Motor neuron (in vitro differentiated cells): ENCODE measurements around the gene RPS6KA2. TPM values are rescaled to one million over a fixed set of nuclear protein-coding genes. Genes with fewer than 3 reads are reported as not detected.

ENCODE experiments used
- ATAC-seq, 8 experiments: fragments of 200-7000 bp; cut with Tn5 transposase; replicated peaks in 6 of 8; 2 replicates each; pipeline ENCODE4 v1.8.0; 2021; ENCODE audit warnings: mild to moderate bottlenecking in 8 of 8, moderate library complexity in 8 of 8
- H3K27ac ChIP-seq, 2 donors: fragments of 250-450 bp; sonication (Bioruptor Pico); 2 replicates each; pipeline ENCODE4 v1.9.0; 2021; ENCODE audit warnings: antibody characterized with exemption in 2 of 2, mild to moderate bottlenecking in 2 of 2, moderate library complexity in 1 of 2
- H3K4me1 ChIP-seq, 2 donors: fragments of 250-450 bp; sonication (Bioruptor Pico); replicated peaks in 1 of 2; 2 replicates each; pipeline ENCODE4 v1.6.1; 2021; ENCODE audit warnings: antibody characterized with exemption in 2 of 2, mild to moderate bottlenecking in 2 of 2, moderate library complexity in 1 of 2
- H3K4me3 ChIP-seq, 5 donors: fragments of 250-450 bp; sonication (Bioruptor Pico); 2 replicates each; pipeline ENCODE4 v1.9.0; 2021; ENCODE audit warnings: antibody characterized with exemption in 5 of 5, mild to moderate bottlenecking in 5 of 5, moderate library complexity in 4 of 5
- WGBS, 10 experiments: fragments of 450-650 bp; shearing (Covaris generic); methylation state at CpG; one replicate each; pipeline ENCODE4 v1.0.0; 2022; 5-methylcytosine and 5-hydroxymethylcytosine counted together
- in situ Hi-C, 9 experiments: fragments of 400-800 bp; cut with MboI; loops; one replicate each; pipeline ENCODE4 v1.15.0; 2021; ENCODE audit warnings: low sequenced_read_pairs in 9 of 9, low pct_unique_long_range_greater_than_20kb in 2 of 9; ENCODE audit not compliant: unreplicated experiment in 9 of 9
- total RNA-seq, 8 experiments: library from RNA; unstranded; fragments of 300-600 nt; gene quantifications; 2 replicates each; pipeline versions ENCODE4 v1.2.3 to v1.2.4, GENCODE V29; 2022

RPS6KA2 gene
- total RNA-seq, 8 experiments from 2014 or later: 18.9 to 39.1 (median 24.7) TPM

DNA sequence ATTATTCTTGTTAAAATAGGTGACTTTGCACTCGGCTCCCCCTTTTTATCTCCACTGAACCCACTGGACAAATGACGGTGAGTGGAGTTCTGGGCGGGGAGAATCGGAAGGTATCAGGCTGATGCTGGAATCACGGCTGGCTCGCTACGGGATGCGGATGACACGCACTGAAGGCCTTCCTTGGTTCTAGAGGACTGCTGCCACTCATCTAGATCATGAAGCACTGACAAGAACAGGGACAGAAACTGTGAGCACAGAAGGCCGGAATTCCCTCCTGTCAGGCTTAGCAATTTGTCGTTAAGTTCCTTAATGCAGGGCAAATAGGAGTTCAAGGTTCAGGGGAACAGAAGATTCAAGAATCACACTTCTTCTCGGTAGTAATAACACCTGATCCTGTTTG is 154.4 kb downstream of the RPS6KA2 start:
- H3K4me1 ChIP-seq: no peaks in the 10 kb centered on the region
- no peak for ATAC-seq
- no peak overlapping the region for H3K4me3 ChIP-seq
- WGBS, 10 experiments: 80 to 96% (median 83%) methylated on average over 1 to 11 of the region's 12 CpGs; no CpG with 5 or more reads in 3 of the 10 experiments
- H3K27ac ChIP-seq: no peak overlapping the region
- in situ Hi-C loops: no loop called here

DNA sequence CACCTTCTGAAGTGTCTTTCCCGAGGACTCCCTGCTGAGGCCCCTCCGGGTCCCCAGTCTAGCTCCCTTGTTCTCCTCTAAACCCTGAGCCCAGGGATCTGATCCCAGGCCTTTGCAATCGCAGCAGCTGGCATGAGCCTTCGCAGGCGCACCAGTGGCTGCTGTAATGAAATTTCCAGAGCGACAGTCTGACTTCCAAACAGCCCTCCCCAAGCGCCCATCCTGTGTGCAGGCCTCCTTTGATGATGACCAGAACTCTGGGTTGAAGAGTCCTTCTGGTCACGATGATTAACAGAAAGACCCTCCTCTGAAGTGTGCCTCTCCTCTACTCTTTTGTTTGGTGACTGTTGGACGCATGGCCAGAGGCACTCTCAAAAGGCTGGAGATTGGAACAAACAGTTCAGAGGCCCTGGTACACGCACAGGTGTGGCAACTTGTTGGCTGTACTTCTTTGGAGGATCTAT is 155.2 kb downstream of the RPS6KA2 start:
- ATAC-seq: no peak
- H3K27ac ChIP-seq: no peak overlapping the region
- no peak overlapping the region for H3K4me3 ChIP-seq
- WGBS, 10 experiments: 66 to 97% (median 88%) methylated on average over 2 to 7 of the region's 10 CpGs; no CpG with 5 or more reads in 3 of the 10 experiments
- H3K4me1 ChIP-seq: no peaks in the 10 kb centered on the region
- in situ Hi-C loops: no loop called here

DNA sequence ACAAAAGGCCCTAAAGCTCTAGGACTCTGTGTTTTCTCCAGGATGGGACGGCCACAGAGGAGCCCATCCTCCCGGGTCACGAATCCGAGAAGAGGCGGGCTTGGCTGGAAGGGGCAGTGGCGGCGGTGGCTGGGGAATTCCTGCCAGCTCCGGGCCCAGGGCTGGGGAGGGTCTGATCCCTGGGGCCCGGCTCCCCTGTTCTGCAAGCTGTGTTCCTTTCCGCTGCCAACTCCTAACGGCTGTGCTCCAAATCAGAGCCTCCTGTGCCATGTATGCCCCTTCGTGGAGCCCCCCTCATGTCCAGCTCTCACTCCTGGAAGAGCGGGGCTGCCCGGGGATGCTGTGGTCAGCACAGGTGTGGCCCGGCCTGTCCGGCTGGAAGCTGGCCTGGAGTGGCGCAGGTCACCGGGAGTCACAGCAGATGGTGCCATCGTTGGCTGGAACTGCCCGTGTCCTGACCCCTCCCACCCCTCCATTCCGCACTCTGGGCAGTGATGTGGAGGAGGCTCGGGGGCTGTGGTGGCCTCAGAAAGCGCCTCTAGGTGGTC is 156.1 kb downstream of the RPS6KA2 start:
- in situ Hi-C loops: no loop called here

DNA sequence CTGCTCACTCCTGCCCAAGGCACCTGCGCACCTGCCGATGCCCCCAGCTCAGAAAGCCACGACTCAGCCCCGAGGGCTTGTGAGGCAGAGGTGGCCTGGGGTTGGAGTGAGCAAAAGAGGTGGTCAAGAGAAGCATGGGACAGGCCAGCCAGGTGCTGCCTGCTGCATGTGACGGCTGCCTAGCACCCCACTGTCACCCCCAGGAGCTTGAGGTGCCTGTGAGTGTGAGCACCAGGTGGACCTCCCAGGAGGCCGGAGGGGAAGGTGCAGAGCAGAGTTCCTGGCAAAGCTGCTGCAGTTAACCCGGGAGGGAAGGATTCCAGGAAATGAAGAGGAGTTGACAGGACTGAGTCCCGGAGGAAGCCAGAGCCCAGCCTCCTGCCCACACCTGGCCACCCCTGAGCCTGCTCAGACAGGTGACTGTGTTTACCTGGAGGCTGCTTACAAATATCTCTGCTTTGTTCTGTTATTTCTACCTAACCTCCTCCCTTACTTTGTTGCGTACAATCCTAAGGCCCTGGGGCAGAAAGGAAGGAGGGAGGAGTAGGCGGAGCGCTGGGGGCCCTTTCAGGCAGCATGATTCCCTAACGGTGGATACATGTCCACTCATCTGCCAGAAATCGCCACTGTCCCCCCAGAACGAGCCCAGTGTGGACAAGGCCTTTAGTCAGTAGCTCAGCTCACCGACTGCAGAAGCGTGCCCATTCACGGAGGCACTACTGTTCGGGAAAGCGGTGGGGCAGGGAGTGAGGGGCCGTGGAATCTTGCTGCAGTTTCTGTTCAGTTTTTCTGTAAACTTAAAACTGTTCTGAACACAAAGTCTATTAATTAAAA is 156.8 kb downstream of the RPS6KA2 start:
- 70 to 100% (median 82%) methylated on average over 2 to 11 of the region's 20 CpGs; no CpG with 5 or more reads in 4 of the 10 experiments for WGBS, 10 experiments
- no peak for ATAC-seq
- H3K4me3 ChIP-seq: no peak overlapping the region
- no peak overlapping the region for H3K27ac ChIP-seq
- in situ Hi-C loops: no loop called here
- no peaks in the 10 kb centered on the region for H3K4me1 ChIP-seq

More for the DNA sequence above, 156.1 kb downstream of the RPS6KA2 start:
- H3K4me3 ChIP-seq: no peak overlapping the region
- 0 to 100% (median 87%) methylated on average over 2 to 4 of the region's 23 CpGs; no CpG with 5 or more reads in 5 of the 10 experiments for WGBS, 10 experiments
- no peaks in the 10 kb centered on the region for H3K4me1 ChIP-seq
- H3K27ac ChIP-seq: no peak overlapping the region
- no peak for ATAC-seq

DNA sequence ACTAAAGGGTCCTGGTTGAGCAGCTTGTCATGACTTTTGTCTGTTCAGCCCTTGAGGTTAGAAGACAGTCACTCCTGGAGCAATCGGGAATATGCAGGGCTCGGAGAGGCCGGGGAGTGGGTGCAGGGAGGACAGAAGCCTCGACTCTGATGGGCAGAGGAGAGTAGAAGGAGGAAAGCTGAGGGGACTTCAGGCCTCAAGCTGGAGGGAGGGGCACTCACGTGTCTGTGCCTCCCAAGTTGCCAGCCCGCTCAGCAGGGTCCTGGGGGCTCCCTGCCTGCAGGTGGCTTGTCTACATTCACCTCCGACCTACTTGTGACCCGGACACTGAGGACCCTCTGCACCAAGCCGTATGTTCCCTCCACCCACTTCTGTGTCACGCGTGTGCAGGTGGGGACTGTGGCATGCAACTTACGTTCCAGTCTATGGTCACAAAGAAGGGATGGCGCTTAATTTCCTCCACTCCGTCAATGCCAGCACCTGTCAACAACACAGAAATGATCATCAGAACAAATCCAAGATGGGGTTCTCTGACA is 157.6 kb downstream of the RPS6KA2 start:
- WGBS, 10 experiments: 84 to 100% (median 100%) methylated on average over 1 to 7 of the region's 14 CpGs; no CpG with 5 or more reads in 5 of the 10 experiments
- in situ Hi-C loops: no loop called here
- H3K4me3 ChIP-seq: no peak overlapping the region
- no peak overlapping the region for H3K27ac ChIP-seq
- no peaks in the 10 kb centered on the region for H3K4me1 ChIP-seq
- no peak for ATAC-seq

DNA sequence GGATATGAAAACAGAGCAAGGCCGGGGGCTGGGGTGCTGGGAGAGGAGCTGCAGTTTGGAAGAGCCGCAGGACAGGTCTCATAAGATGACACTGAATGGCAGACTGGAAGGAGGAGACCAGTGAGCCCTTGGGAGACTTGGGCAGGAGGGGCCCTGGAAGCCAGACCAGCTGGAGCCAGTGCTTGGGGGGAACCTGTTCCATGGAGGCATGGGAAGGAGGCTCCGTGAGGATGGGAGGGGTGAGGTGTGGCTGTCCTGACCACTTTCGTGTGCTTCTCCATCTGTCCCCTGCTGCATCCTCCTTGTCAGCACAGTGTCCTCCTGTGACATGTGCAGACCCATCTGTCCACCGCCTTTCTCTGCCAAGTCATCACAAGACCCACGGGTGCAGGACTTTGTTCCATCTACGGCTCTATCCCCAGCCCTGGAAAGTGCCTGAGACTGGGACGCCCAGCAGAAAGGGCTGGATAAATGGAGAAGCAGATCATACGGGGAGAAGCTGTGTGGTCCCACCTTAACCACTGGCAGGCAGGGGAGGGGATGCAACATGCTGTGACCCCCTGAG is 159.5 kb downstream of the RPS6KA2 start:
- in situ Hi-C loops: no loop called here
- Histone ChIP-seq H3K27ac (no peak overlapping the region), H3K4me1 (no peaks in the 10 kb centered on the region), H3K4me3 (no peak overlapping the region)
- ATAC-seq: no peak
- 78 to 100% (median 93%) methylated on average over 1 to 6 of the region's 9 CpGs; no CpG with 5 or more reads in 5 of the 10 experiments for WGBS, 10 experiments

DNA sequence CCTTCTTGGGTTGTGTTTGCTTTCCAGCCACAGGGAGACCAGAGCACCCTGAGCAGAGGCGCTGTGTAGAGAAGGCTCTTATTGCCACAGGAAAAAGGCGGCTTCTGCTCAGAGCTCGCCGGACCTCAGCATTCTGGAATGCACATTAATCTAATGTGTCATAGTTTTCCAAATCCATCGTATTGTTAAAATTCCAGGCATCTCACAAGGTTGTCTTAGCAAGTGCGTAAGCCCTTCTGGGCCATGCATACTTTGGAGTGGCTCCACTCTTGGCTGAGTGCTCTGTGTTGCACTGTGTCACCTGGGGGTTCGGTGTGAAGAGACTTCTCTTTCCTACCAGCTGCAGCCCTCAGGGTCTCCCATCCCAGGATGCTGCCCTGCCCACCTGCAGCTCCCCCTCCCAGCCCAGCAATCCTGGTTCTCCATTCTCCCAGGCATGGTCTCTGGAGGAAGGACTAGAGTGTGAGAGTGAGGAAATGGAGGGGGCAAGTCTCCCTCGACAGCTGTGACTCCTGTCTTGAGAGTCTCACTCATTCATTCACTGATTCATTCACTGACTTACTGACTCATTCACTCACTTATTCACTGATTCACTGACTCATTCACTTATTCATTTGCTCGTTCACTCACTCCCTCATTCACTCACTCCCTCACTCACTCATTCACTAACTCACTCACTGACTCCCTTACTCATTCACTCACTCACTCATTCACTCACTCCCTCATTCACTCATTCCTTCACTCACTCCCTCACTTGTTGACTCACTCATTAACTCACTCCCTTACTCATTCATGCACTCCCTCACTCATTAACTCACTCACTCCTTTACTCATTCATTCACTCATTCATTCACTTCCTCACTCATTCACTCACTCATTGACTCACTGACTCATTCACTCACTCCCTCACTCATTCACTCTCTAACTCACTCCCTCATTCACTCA is 160.6 kb downstream of the RPS6KA2 start:
- no peak overlapping the region for H3K27ac ChIP-seq
- H3K4me1 ChIP-seq: no peaks in the 10 kb centered on the region
- in situ Hi-C loops: no loop called here
- 6 to 94% (median 79%) methylated on average over 2 to 7 of the region's 9 CpGs for WGBS, 10 experiments
- H3K4me3 ChIP-seq: no peak overlapping the region
- ATAC-seq: peak in 7 of 8 experiments; percentile 35 to 91 (median 73)

DNA sequence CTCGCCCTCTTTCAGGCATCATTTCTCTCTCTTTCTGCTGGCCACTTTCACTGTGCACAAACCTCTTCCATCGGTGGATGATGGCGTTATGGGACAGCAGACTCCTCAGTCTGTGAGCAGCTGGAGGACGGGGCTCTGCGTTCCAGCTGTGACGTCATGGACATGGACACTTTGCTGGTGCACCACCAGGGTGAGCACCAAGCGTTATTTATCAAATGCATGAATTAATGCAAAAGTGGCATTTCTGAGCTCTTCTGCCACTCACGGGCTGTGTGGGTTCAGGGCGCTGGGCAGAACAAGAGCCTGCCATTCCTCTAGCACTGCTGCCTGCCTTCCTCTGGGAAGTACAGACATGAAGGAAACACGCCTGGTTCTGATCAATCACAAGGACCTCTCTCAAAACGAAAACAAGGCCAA is 161.4 kb downstream of the RPS6KA2 start:
- no peaks in the 10 kb centered on the region for H3K4me1 ChIP-seq
- WGBS, 10 experiments: 13 to 100% (median 84%) methylated on average over 1 to 9 of the region's 11 CpGs; no CpG with 5 or more reads in 1 of the 10 experiments
- H3K27ac ChIP-seq: no peak overlapping the region
- H3K4me3 ChIP-seq: no peak overlapping the region
- in situ Hi-C loops: no loop called here
- ATAC-seq: peak in 5 of 8 experiments; percentile 12 to 49 (median 16)

DNA sequence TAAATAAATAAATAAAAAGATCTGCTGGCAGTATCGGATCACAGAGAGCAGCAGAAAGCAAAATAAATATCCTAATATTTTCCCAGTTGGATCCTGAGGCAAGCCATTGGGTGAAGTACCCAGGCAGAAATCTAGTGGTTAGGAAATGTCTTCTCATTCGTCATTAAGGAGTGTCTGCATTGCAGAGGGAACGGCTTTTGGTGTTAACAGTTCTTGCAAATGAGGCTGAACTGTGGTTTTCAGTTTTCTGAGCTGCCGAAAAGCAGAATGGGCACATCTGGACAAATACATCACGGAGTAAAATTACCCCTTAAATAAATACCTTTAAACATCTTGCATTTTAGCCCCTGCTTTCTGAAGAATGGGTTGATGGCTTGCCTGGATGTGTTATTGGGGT is 162.1 kb downstream of the RPS6KA2 start:
- in situ Hi-C loops: no loop called here
- Histone ChIP-seq H3K4me1 (no peaks in the 10 kb centered on the region), H3K4me3 (no peak overlapping the region), H3K27ac (no peak overlapping the region)
- WGBS, 10 experiments: 33 to 100% (median 83%) methylated on average over 1 to 5 of the region's 5 CpGs; no CpG with 5 or more reads in 1 of the 10 experiments
- ATAC-seq: peak in 1 of 8 experiments; percentile 60

DNA sequence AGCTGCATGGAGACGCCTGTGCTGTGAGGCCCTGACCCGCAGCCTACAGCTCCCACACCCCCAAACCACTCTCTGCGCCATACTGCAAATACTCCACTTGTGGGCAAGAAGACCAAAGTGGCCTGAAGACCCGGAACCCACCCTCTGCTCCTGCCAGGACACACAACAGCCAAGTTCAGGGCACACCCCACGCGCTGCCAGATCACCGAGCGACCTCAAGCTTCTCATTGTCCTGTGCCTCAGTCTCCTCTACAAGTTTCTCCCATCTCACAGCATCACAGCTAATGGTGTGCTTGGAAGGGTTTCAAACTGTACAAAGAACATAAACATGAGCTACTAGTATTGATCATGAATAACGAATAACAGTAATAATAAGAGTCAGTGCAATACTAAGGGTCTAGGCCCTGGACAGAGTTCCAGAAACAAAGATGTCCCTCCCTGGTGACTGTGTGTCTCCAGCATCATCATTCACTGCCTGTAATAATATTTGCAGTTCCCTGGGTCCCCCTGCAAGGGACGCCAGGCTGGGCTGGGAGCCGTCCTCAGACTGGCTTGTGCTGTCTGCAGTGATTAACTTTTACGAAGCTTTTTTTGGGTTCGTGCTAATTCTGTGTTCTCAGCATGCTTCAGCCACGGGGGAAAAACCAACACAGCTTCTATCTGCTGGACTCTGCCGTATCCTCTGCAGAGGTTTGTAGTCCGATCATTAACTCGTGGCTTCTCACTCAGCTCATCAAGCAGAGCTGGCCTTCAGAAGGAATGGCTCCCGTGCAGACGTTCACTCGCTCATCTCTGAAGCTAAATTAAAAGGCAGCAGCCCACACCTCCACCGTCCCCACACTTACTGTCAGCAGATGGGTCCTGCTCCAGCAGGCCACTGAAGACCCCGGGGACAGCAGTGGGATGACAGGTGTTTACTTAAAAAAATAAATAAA is 162.7 kb downstream of the RPS6KA2 start:
- ATAC-seq: peak in 1 of 8 experiments; percentile 68
- H3K27ac ChIP-seq: no peak overlapping the region
- 57 to 100% (median 88%) methylated on average over 2 to 12 of the region's 22 CpGs for WGBS, 10 experiments
- in situ Hi-C loops: no loop called here
- H3K4me3 ChIP-seq: no peak overlapping the region
- no peaks in the 10 kb centered on the region for H3K4me1 ChIP-seq

DNA sequence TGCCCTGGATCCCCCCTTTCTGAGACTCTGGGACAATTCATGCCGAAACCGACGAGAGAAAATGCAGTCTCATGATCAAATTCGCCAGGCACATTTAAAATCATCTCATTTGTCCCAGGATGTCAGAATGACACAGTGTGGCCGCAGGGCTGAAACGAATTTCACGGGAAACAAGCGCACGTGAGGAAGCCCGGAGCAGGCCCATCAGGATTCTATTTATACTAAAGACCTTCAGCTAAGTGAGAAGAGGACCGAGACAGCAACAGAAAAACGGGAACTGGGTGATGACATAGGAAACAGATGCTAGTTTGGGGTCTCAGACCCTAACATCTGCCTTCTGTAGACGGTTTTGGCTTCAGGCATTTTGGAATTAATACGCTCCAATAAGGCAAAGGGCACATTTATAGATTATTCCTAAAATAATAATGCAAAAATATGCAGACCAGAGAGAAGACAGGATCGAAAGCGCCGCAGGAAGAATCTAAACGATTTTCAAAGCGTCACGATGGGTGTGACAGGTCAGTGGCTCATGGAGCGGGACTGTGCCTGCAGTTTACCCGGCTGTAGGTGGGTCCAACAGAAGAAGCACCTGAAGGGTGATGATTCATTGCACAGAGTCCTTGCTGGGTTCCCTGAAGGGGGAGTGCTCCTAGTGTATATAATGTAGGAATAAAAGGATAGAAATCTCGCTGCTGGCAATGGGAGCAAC is 163.5 kb downstream of the RPS6KA2 start:
- 84 to 96% (median 89%) methylated on average over 2 to 20 of the region's 23 CpGs; no CpG with 5 or more reads in 1 of the 10 experiments for WGBS, 10 experiments
- H3K4me1 ChIP-seq: no peaks in the 10 kb centered on the region
- H3K4me3 ChIP-seq: no peak overlapping the region
- ATAC-seq: no peak
- in situ Hi-C loops: no loop called here
- no peak overlapping the region for H3K27ac ChIP-seq
